HG03565 (cell line): ENCODE data around the gene FBXL4.

Experiments used
- ATAC-seq: cut with Tn5 transposase; IDR thresholded peaks from one replicate; pipeline ENCODE4 v1.9.1; 2021; ENCODE audit warnings: mild to moderate bottlenecking, moderate library complexity; ENCODE audit not compliant: unreplicated experiment

FBXL4 gene

DNA sequence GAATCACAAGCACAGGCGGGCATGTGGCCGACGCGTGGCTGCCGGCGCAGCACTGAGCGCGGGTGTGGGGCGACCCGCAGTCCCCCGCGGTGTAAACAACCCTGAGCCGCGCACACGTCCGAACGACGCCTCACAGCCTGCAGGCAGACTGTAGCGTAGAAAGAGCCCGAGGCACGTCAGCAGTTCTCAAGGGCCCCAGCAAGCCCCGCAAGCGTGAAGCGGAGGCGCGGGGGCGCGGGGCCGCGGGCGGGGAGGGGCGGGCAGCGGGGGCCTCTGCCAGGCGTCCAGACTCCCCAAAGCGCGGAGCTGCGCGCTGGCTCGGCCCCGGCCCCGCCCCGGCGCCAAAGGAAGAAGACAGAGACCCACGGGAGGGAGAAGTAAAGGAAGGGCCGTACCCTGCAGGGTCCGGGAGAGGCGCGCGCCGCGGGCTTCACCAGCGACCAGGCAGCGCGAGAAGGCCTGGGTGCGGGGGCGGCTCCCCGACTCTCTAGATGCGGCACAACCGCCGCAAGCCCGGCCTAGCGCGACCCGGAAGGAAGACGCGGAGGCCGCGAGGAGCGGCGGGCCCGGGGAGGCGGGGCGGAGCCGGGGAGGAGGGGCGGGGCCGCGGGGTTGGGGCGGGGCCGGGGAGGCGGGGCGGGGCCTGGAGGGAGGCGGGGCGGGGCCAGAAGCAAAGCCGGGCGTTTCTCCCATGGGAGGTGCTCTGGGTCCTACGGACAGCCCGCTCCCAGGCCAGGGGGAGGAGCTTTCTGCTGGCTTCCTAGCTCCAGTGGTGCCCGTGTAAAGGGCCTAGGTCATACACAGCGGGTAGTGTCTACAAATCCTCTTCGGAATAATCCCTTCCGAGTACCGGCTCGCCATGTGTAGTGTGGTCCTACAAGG, at the start of gene FBXL4:
FBXL4 (minus strand) TSS at position 536 of the 882 bp plus-strand sequence. CDS start 20,958 bp downstream, outside the sequence.
- peak; percentile 71 for ATAC-seq

DNA sequence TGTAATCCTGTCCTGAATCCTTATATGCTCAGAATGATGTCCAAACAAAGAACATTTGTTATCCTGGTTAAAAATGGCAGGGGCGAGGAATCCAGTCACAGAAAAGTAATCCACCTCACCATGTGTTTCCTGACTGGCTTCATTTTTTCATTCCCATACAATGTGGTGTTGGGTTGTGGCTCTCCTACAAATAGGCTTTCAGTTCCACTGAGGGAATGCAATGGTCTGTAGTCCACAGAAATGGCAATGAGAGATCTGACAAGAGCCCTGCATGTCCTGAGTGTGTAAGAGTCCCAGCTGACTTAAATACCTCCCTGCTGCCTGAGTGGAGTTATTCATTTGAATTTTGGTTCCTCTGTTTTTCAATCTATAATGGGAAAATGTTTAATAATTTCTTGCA, 47.4 kb upstream of the FBXL4 start:
- no peak for ATAC-seq

DNA sequence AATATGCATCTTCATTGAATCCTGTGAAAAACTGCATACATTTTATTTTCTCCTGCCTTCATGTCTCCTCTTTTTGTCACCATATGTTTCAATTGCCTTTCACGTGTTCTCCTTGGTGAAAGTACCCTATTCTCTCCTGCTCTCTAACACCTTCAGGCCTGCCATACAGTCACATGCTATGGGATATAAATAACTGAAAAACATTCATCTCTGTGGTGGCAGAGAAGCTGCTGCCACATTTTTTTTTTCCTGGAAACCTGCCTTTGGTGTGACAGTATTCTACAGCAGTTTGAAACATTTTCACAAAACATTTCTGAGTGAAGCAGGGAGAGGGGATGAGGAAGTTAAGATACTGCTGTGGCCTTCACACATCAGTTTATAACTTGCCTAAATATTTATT, 44.8 kb upstream of the FBXL4 start:
- ATAC-seq = no peak

DNA sequence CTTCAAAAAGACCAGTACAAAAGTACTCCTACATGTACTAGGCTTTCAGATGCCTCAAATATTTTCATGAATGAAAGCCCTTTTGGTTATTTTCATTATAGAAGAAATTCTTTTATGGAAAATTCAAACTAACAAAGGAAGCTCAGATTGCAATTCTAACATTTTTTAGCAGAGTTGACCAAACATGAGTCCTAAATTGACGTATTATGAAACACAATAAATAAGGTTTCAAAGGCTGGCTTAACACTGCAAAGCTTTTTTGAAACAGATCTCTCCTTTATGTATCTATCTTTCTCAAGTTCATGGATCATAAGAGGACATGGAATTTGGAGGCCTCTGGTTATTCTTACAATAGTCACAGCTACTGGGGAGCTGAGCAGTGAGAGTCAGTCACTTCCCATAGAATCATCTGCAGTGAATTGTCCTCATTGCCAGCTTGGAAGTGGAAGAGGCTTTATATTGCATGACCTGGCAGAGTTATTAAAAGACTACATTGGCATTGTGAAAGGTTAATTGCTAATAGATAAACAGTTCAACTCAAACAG, 38.4 kb upstream of the FBXL4 start:
- ATAC-seq = no peak

DNA sequence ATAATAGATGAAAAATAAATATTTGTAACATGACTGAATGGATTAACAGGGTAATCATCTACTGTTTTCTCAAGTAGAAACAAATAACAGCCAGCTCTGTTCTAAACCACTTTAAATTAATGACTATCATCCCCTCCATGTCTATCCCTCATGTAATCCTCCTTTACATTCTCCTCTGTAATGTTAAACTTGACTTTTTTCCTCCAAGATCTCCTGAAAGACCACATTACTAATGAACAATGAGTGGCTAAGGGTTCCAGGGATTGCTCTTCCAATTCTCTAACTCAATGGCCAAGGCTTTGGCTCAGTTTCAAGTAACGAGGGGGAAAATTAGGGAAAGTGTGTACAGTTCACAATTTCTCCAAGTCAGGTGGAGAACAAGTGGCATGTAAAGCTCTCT, 37.6 kb upstream of the FBXL4 start:
- ATAC-seq = no peak

DNA sequence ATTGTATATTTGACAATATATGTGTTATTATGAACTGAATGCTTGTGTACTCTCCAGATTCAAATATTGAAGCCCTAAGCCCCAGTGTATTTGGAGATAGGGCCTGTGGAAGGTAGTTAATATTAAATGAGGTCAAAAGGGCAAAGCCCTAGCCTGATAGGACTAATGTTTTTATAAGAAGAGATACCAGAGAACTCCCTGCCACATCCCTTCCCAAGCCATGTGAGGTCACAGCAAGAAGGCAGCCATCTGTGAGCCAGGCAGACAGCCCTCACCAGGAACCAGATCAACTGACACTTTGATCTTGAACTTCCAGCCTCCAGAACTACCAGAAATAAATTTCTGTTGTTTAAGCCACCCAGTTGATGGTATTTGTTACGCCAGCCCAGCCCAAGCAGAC, 36.4 kb upstream of the FBXL4 start:
- ATAC-seq = no peak

DNA sequence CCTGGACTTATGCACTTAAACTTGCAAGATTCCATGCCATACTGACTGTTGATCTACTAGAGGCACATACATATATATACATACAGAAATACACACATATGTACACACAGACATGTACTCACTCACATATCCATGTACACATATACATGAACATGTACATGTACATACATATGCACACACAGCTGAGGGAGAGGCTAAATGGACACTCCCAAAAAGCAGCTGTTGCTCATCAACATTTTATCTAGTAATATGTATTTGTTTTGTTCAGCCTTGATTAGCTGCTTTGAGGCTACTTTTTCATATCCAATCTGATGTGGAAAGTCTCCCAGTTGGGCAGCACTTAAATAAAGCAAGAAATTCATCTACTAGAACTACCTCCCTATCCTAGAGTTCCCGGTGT, 33.7 kb upstream of the FBXL4 start:
- ATAC-seq = no peak

DNA sequence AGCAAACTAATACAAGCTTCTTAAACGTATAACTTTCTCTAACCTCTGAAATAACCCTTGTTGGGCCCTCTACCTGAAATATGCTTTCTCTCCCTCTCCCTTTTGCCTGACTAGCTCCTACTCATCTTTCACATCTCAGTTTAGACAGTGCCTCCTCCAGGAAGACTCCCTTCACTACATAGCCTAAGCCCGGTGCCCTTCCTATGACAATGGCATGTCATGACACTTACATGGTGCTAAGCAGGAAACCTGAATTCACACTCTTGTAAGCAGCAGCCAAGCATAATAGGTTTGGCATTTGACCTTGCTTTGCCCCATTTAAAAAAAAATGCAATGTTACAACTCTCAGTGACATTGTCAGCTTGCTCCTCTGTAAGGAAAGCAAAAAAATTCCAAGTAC, 33.1 kb upstream of the FBXL4 start:
- no peak for ATAC-seq

DNA sequence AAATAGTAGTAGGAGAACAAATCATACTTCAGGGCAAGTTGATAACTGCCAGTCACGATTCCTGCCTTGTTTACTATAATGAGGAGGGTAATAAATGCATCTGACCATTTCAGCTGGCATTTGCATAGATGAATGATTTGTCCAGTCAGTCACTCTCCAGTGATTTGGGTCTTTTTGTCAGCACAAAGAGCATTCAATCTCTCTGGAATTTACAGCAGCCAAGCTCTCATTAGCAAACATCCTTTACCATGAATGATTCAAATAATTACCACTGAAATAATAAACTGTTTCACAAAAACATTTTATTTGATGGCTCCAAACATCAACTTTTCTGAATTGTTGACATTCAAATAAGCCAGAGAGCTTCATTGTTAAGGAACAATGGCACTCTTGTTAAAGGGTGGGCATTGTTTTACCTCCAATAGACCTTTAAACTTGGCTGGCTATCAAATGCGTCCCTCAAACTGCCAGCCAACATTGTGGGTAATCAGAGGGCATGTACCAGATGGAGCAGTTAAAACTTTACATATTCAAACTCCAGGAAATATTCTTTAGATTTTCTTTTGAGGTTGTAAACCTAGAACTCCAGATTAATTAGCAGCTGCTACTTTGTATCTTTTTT, 30.0 kb upstream of the FBXL4 start:
- no peak for ATAC-seq

DNA sequence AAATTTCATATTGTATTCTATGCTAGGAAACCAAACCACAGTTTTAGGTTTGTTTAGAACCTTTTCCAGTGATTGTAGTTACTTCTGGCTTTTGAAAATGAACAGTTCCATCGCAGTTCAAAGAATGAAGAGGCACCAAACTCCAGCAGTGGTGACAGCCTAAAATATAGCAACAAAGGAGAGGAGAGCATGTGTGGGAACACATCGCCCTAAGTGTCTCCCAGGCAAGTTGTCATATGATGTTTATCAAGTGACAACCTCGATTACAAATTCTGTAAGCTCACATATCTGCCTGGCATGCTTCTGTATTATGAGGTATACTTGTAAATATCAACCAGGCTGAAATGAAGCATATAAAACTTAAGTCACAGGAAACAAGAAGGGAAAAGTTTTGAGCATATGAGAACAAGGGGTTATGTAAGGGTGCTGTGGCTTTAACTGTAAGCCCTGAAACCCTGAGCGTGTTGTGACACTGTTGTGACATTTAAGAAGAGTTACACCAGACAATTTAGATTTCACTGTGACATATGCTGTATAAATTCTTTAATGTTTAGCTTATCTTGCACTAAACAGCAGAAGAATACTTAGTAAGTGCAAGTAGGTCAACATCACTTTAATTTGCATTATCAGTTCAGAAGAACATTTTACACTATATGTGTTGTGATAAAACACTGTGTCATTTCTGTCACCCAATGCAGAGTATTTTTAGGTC, 29.1 kb upstream of the FBXL4 start:
- no peak for ATAC-seq

DNA sequence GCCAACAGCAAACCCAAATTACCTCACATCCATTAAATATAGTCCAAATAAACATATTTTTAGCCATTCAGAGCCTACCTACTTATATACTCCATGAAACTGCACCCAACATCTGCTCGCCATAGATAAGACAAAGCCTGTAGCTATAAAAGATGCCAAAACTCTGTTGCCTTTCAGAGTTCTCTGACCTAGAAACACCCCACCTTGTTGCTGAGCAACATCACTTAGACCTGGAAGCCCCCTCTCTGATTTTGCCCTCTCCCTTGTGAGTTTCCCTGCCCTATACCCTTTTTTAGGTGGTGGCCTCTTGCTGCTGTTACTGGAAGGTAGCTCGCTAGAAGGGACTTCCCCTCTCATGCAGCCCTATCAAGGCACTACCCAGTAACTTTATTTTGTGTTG, 27.7 kb upstream of the FBXL4 start:
- no peak for ATAC-seq

DNA sequence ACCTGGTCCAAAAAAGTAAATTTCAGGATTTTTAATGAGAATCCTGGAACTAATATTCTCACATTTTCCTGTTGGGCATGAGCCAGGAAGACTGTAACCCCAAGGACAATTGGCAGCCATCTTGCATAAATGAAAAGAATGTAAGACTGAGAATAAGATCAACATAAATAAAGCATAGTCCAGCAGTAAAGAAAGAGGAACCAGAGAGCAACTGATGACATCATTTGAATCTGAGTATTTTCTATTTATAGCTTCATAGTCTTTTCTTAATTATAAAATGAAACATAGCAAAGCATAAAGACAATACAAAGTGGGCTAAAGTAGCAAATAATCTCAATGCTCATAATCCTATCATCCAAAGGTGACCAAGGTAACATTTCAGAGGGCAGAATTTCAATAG, 26.6 kb upstream of the FBXL4 start:
- no peak for ATAC-seq

DNA sequence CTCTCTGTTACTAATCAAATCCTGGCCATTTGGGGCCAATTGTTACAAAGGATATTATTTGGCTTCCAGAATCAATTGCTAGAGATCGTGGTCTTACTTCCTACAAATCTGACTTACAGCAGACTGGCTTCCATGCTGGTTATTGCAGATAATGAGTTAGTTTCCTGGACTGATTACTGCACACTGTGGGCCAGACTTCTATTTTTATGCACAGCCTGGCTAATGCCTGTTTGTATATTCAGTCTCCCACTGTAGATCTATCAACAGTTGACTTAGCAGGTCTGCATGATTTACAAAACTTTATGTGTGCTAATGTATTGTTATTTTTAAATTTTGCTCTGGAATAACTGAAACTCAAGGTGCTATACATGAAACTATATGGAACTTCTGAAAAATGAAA, 25.8 kb upstream of the FBXL4 start:
- no peak for ATAC-seq

DNA sequence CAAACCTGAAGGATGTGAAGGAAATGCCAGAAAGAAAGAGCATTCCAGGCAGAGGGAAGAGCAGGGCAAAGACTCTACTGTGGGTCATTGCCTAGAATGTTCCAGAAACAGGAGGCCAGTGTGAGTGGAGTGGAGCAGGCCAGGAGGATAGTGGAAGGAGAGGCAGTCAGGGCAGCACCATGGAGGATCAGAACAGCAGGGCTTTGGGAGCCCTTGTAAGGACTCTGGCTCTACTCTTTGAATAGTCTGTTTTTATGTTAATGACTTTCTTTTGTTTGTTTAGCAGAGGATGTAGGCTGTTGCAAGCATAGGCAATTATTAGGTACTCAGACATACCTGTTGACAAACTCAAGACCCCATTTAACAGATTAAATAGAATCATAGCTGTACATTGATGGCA, 23.6 kb upstream of the FBXL4 start:
- no peak for ATAC-seq

DNA sequence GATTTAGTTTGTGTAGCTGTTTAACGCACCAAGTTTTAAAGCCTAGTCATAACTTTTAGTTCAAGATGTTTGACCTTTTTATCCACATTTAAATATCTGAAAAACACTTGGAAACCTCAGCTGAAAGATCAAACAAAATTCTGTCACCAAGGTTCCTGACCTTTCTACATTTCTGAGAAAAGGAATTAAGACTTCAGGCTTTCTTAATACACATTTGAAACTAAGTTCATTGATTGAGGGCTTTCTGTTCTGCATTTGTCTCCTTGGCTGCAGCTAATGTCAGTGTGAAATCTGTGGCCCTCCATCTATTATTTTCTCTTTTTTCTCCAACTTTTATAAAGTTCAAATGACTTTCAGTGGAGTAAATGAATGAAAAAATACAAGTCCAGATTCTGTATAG, 22.7 kb upstream of the FBXL4 start:
- ATAC-seq = no peak

DNA sequence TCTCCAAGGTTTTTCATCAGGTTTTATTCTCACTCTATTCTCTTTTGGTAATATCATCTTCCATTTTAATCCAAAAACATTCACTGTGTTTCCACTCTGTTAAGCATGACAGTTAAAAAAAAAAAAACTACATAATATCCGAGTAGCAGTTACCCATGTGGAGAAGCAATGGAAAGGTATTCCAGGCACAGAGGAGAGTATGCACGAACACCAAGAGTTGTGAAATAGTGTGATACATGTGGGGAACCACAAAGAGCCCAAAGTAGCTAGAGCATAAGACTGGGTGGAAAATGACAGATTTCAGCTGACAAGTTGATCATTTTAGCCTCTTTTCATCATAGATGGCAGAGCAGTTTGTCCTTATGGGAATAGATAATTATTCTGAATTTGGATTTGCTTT, 19.9 kb upstream of the FBXL4 start:
- no peak for ATAC-seq

DNA sequence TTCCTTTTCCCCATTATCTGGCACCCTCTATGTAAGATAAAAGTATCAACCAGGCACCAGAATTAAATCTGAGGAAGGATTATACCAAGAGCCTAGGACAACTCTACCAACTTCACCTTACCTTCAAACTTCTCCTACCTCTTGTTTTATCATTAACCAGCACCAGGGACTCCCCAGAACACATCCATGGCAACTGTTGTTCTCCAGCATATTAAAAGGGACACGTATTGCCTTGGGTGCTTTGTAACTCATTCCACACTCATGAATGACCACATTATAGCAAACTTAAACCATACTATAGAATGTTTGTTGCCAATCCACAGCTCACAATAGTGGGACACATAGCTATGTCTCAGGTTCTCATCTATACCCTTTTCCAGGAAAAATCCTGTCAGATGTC, 11.9 kb upstream of the FBXL4 start:
- ATAC-seq = no peak

DNA sequence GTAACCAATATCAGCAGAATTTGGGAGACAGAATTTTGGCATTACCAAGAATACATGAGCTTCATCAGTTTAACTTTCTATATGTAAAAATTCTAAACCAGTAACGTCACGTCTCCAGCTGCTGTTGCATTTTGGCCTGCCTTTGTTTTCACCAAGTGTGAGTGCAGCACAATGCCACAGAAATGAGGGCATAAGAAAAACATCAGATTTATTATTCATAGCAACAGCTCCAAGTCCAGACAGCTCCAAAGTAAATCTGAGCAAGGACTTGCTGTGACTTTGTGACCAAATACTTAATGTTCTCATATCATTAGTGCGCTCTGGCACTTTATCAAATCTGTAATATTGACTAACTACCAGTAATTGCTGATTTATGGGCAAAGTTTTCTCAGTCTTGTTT, 11.0 kb upstream of the FBXL4 start:
- ATAC-seq = no peak

DNA sequence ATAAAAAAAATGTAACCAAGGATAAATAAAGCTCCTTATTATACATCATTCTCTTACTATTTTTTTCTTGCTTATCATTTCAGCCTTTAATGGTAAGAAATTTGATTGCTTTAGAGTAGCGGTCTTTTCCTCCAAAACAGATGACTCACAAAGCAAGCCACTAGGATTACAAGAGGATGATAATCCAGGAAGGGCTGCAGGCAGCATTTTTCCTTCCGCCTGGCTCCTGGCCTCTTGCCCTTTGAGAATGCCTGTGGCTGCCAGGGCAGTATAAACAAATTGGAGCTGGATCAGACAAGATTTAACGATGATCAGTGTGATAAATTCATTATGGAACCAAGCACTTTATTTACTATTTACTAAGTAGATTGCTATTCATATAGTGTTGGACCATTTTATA, 9.7 kb upstream of the FBXL4 start:
- no peak for ATAC-seq

DNA sequence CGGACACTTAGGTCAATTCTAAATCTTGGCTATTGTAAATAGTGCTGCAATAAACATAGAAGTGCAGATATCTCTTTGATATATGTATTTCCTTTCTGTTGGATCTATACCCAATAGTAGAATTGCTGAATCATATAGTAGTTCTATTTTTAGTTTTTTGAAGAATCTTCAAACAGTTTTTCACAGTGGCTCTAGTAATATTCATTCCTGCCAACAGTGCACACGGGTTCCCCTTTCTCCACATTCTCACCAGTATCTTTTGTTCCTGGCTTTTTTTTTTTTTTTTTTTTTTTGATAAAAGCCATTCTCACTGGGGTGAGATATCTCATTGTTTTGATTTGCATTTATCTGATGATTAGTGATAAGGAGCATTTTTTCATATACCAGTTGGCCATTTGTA, 1.8 kb upstream of the FBXL4 start:
- no peak for ATAC-seq

DNA sequence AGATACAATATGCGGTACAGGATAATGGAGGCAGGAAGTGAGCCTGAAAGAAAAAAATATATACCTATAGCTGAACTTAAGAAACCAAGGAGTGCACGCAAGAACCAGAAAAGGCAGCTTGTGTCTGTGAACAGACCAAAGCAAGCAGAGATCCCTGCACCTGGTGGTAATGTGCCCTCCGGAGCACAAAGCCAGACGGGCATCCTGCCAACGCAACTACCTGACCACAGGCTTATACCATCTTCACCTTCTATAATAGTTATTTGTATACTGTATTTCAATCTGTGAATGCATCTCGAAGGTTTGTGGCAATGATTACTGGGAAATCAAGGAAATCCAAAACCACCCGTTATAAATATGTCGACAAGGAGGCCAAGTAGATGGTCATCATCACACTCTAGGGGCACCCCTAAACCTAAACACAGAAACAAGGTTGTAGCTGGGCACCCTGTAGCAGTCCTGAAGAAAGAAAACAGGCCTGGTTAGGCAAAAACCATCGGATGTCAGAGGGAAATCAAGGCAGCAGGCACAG, 801 bp downstream of the FBXL4 start:
- ATAC-seq = peak; percentile 11
